NAMALWA (cell line): ENCODE results near the gene ANO9.

Experiments
- DNase-seq: peaks from one replicate; pipeline ENCODE4 v3.0.0-alpha.2; 2015; ENCODE audit warnings: low spot score

Gene ANO9

GRCh38 chr11:441418-442274 lies at the start of gene ANO9:
ANO9 (minus strand) TSS chr11:442011; CDS start chr11:441926, 85 bp downstream.
- peak; percentile 53 for DNase-seq

GRCh38 chr11:491358-491757 lies 49.5 kb upstream of the ANO9 start:
- DNase-seq: no peak

- DNase-seq: no peak
These were observed 49.1 kb upstream of the ANO9 start for GRCh38 chr11:490930-491260.

- no peak for DNase-seq
These were observed 48.5 kb upstream of the ANO9 start for GRCh38 chr11:490186-490929.

- DNase-seq: no peak
These were observed 47.9 kb upstream of the ANO9 start for GRCh38 chr11:489610-490185.

- DNase-seq: no peak
These were observed 47.2 kb upstream of the ANO9 start for GRCh38 chr11:488992-489391.

GRCh38 chr11:488579-488978 lies 46.8 kb upstream of the ANO9 start:
- DNase-seq: no peak

- DNase-seq: no peak
These were observed 46.3 kb upstream of the ANO9 start for GRCh38 chr11:488062-488461.

- no peak for DNase-seq
These were observed 45.8 kb upstream of the ANO9 start for GRCh38 chr11:487571-488021.

GRCh38 chr11:486189-486588 lies 44.4 kb upstream of the ANO9 start:
- no peak for DNase-seq

GRCh38 chr11:484616-485015 lies 42.8 kb upstream of the ANO9 start:
- DNase-seq: no peak

GRCh38 chr11:479311-479710 lies 37.5 kb upstream of the ANO9 start:
- no peak for DNase-seq

GRCh38 chr11:477052-477715 lies 35.4 kb upstream of the ANO9 start:
- DNase-seq: no peak

GRCh38 chr11:476416-476815 lies 34.6 kb upstream of the ANO9 start:
- no peak for DNase-seq

GRCh38 chr11:475941-476340 lies 34.1 kb upstream of the ANO9 start:
- no peak for DNase-seq

- DNase-seq: no peak
These were observed 33.2 kb upstream of the ANO9 start for GRCh38 chr11:474914-475506.

- no peak for DNase-seq
These were observed 32.4 kb upstream of the ANO9 start for GRCh38 chr11:473962-474785.

GRCh38 chr11:473415-473814 lies 31.6 kb upstream of the ANO9 start:
- DNase-seq: no peak

- no peak for DNase-seq
These were observed 31.0 kb upstream of the ANO9 start for GRCh38 chr11:472816-473215.

GRCh38 chr11:472272-472671 lies 30.5 kb upstream of the ANO9 start:
- DNase-seq: no peak

GRCh38 chr11:471468-472145 lies 29.8 kb upstream of the ANO9 start:
- no peak for DNase-seq
